Measurements from ENCODE around the gene COLQ.

DNA sequence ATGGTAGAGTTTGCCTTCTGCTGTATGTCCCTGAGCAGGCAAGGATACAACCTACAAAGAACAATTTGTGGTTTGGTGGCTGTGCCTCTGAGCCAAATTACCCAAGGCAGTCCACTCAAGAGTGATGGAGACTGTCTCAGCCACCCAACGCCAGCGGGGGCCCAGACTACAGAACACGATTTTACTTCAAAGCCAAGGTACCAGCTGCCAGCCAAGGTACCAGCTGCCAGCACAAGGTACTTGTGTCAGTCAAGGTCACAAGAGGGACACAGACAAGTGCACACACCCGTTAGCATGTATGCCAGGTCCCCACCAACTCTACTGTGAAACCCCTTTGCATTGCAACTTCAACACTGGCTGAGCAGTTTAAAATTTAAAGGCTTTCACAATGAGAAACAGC, 23.5 kb downstream of the COLQ start:
- TF ChIP-seq, protein P1, sequence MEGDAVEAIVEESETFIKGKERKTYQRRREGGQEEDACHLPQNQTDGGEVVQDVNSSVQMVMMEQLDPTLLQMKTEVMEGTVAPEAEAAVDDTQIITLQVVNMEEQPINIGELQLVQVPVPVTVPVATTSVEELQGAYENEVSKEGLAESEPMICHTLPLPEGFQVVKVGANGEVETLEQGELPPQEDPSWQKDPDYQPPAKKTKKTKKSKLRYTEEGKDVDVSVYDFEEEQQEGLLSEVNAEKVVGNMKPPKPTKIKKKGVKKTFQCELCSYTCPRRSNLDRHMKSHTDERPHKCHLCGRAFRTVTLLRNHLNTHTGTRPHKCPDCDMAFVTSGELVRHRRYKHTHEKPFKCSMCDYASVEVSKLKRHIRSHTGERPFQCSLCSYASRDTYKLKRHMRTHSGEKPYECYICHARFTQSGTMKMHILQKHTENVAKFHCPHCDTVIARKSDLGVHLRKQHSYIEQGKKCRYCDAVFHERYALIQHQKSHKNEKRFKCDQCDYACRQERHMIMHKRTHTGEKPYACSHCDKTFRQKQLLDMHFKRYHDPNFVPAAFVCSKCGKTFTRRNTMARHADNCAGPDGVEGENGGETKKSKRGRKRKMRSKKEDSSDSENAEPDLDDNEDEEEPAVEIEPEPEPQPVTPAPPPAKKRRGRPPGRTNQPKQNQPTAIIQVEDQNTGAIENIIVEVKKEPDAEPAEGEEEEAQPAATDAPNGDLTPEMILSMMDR (IDR thresholded peaks at IDR 0.05), result no peak
- TF ChIP-seq ESRRA (IDR thresholded peaks at IDR 0.05; ENCODE audit: borderline replicate concordance, low read length) (no peak), POLR2AphosphoS2 (conservative IDR thresholded peaks at IDR 0.05; ENCODE audit: low read length) (no peak), CBX2 (IDR thresholded peaks at IDR 0.05; ENCODE audit: borderline replicate concordance, low read depth) (no peak), CHD2 (IDR thresholded peaks at IDR 0.05; ENCODE audit: low read length, partially characterized antibody) (no peak), KDM1A (IDR thresholded peaks at IDR 0.05; ENCODE audit: low read depth) (no peak), EP300 (IDR thresholded peaks at IDR 0.05) (no peak), POLR2A (IDR thresholded peaks at IDR 0.05; ENCODE audit: low read length) (no peak), FOSL2 (IDR thresholded peaks at IDR 0.05) (no peak), FOSL2 (CRISPR knock-in tag; IDR thresholded peaks at IDR 0.05) (no peak), SREBF2 (IDR thresholded peaks at IDR 0.05) (no peak)
- TF ChIP-seq, protein P2, sequence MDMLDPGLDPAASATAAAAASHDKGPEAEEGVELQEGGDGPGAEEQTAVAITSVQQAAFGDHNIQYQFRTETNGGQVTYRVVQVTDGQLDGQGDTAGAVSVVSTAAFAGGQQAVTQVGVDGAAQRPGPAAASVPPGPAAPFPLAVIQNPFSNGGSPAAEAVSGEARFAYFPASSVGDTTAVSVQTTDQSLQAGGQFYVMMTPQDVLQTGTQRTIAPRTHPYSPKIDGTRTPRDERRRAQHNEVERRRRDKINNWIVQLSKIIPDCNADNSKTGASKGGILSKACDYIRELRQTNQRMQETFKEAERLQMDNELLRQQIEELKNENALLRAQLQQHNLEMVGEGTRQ (IDR thresholded peaks at IDR 0.05), result no peak
- TF ChIP-seq, protein P3, sequence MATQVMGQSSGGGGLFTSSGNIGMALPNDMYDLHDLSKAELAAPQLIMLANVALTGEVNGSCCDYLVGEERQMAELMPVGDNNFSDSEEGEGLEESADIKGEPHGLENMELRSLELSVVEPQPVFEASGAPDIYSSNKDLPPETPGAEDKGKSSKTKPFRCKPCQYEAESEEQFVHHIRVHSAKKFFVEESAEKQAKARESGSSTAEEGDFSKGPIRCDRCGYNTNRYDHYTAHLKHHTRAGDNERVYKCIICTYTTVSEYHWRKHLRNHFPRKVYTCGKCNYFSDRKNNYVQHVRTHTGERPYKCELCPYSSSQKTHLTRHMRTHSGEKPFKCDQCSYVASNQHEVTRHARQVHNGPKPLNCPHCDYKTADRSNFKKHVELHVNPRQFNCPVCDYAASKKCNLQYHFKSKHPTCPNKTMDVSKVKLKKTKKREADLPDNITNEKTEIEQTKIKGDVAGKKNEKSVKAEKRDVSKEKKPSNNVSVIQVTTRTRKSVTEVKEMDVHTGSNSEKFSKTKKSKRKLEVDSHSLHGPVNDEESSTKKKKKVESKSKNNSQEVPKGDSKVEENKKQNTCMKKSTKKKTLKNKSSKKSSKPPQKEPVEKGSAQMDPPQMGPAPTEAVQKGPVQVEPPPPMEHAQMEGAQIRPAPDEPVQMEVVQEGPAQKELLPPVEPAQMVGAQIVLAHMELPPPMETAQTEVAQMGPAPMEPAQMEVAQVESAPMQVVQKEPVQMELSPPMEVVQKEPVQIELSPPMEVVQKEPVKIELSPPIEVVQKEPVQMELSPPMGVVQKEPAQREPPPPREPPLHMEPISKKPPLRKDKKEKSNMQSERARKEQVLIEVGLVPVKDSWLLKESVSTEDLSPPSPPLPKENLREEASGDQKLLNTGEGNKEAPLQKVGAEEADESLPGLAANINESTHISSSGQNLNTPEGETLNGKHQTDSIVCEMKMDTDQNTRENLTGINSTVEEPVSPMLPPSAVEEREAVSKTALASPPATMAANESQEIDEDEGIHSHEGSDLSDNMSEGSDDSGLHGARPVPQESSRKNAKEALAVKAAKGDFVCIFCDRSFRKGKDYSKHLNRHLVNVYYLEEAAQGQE (IDR thresholded peaks at IDR 0.05), result no peak
- TF ChIP-seq, protein P4, sequence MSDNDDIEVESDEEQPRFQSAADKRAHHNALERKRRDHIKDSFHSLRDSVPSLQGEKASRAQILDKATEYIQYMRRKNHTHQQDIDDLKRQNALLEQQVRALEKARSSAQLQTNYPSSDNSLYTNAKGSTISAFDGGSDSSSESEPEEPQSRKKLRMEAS (IDR thresholded peaks at IDR 0.05), result no peak
